ENCODE data around the gene DMKN. TPM values are rescaled to one million over a fixed set of nuclear protein-coding genes. Genes with fewer than 3 reads are reported as not detected.

DMKN gene
- total and polyA plus RNA-seq, 2 of the 4 experiments (the other 2 are of a cell fraction), result 0.36 to 2.4 TPM

- intact Hi-C loops (cut with micrococcal nuclease), result no loop called here
- CTCF ChIA-PET, result no interaction called here
- no peaks in the 10 kb centered on the region for H4K20me1 ChIP-seq (ENCODE audit: insufficient read depth, low read length)
Measured at GRCh38 chr19:35507561-35507960, 5.9 kb downstream of the DMKN start.

More at GRCh38 chr19:35507561-35507960, 5.9 kb downstream of the DMKN start:
- WGBS, 2 experiments (ENCODE audit: extremely low coverage in 2 of 2, insufficient read length in 1 of 2), result 0% methylated on average over 3 of the region's 11 CpGs; no CpG with 5 or more reads in 1 of the 2 experiments
- Histone ChIP-seq H3K14ac (replicated peaks; ENCODE audit: low read depth, low read length) (no peak overlapping the region), H2AK9ac (replicated peaks; ENCODE audit: low read depth, low read length, poor library complexity) (no peak overlapping the region), H2BK20ac (ENCODE audit: low read depth, low read length) (no peak overlapping the region), H2BK15ac (ENCODE audit: low read depth, low read length) (no peak overlapping the region), H4K5ac (ENCODE audit: low read depth, low read length) (no peak overlapping the region), H4K91ac (ENCODE audit: insufficient read depth, low read depth, low read length) (no peak overlapping the region), H3K4ac (ENCODE audit: low read depth, low read length) (no peak overlapping the region), H3K4me1 (ENCODE audit: control insufficient read depth, insufficient read depth, low read length) (no peaks in the 10 kb centered on the region; the same call in 1 of the 2 replicates), H3K9me1 (ENCODE audit: insufficient read depth, low read length) (no peaks in the 10 kb centered on the region; the same call in 1 of the 2 replicates), H3K9ac (ENCODE audit: low read depth, low read length) (no peak overlapping the region), H3K4me3 (ENCODE audit: insufficient read depth, low read depth, low read length) (no peak overlapping the region), H3K56ac (ENCODE audit: extremely low read depth, insufficient read depth, low read length) (no peak overlapping the region), H2AK5ac (ENCODE audit: low read depth, low read length) (no peak overlapping the region), H3K9me3 (ENCODE audit: control insufficient read depth, insufficient read depth, low read length) (no peaks in the 10 kb centered on the region), H2BK120ac (ENCODE audit: low read depth, low read length) (no peak overlapping the region), H3K27ac (ENCODE audit: insufficient read depth, low read length) (no peak overlapping the region), H4K8ac (ENCODE audit: low read depth in 2 of 2, low read length in 2 of 2) (no peak overlapping the region), H3K4me2 (ENCODE audit: low read depth, low read length) (no peak overlapping the region), H3K79me1 (ENCODE audit: low read depth in 1 of 2, low read length in 2 of 2) (no peaks in the 10 kb centered on the region), H3K23ac (ENCODE audit: low read depth, low read length) (no peak overlapping the region), H2AFZ (replicated peaks; ENCODE audit: low read length, poor library complexity) (no peak overlapping the region), H2BK5ac (ENCODE audit: low read depth, low read length, poor library complexity, severe bottlenecking) (no peak overlapping the region), H3K18ac (ENCODE audit: low read depth, low read length) (no peak overlapping the region), H3K27me3 (ENCODE audit: control insufficient read depth, insufficient read depth, low read length) (peaks cover 76% of the 10 kb centered on the region), H3K36me3 (ENCODE audit: control insufficient read depth, insufficient read depth, low read length) (no peaks in the 10 kb centered on the region)
- no peak for TF ChIP-seq CEBPB (IDR thresholded peaks at IDR 0.05; ENCODE audit: low read depth, low read length)
- TF ChIP-seq, protein P1, sequence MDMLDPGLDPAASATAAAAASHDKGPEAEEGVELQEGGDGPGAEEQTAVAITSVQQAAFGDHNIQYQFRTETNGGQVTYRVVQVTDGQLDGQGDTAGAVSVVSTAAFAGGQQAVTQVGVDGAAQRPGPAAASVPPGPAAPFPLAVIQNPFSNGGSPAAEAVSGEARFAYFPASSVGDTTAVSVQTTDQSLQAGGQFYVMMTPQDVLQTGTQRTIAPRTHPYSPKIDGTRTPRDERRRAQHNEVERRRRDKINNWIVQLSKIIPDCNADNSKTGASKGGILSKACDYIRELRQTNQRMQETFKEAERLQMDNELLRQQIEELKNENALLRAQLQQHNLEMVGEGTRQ (IDR thresholded peaks at IDR 0.05; ENCODE audit: low read depth, low read length), result no peak
- no peak for TF ChIP-seq RCOR1 (IDR thresholded peaks at IDR 0.05; ENCODE audit: insufficient replicate concordance, low read length)
- TF ChIP-seq ELK1 (IDR thresholded peaks at IDR 0.05; ENCODE audit: borderline replicate concordance, low read depth, low read length), result no peak
- TF ChIP-seq RAD21 (IDR thresholded peaks at IDR 0.05; ENCODE audit: low read length), result no peak
- no peak for TF ChIP-seq MXI1 (IDR thresholded peaks at IDR 0.05; ENCODE audit: borderline replicate concordance, low read depth, low read length)
- no peak for TF ChIP-seq MAZ (IDR thresholded peaks at IDR 0.05; ENCODE audit: borderline replicate concordance, low read depth, low read length)
- no peak for TF ChIP-seq RFX5 (IDR thresholded peaks at IDR 0.05; ENCODE audit: low read depth, low read length)
- TF ChIP-seq FOS (IDR thresholded peaks at IDR 0.05; ENCODE audit: low read depth, low read length), result no peak
- no peak for TF ChIP-seq NFE2L2 (IDR thresholded peaks at IDR 0.05; ENCODE audit: low read depth, low read length)
- TF ChIP-seq BHLHE40 (IDR thresholded peaks at IDR 0.05; ENCODE audit: low read depth, low read length), result no peak
- no peak for TF ChIP-seq SMC3 (IDR thresholded peaks at IDR 0.05; ENCODE audit: low read depth, low read length)
- TF ChIP-seq CHD1 (IDR thresholded peaks at IDR 0.05; ENCODE audit: low read depth, low read length), result no peak
- no peak for TF ChIP-seq POLR2A (IDR thresholded peaks at IDR 0.05; ENCODE audit: low read depth, low read length)
- TF ChIP-seq CTCF (conservative IDR thresholded peaks at IDR 0.05; ENCODE audit: low read depth, low read length), result no peak
- no peak for TF ChIP-seq MAFK (IDR thresholded peaks at IDR 0.05; ENCODE audit: low read depth, low read length)
- BruUV-seq (replicated peaks), result no TSS peak
- ATAC-seq (ENCODE audit: low read depth) (no peak), DNase-seq (no peak)
- in situ Hi-C loops (cut with MboI; ENCODE audit: low sequenced_read_pairs) (no loop called here), dilution Hi-C loops (cut with HindIII; ENCODE audit: low sequenced_read_pairs, unreplicated experiment) (no loop called here)
- POLR2A ChIA-PET (ENCODE audit: unreplicated experiment), result no interaction called here

Data from IMR-90 (cell line).